HG02759 (cell line): ENCODE results near the gene PASK.

Experiments
- ATAC-seq: cut with Tn5 transposase; IDR thresholded peaks from one replicate; pipeline ENCODE4 v1.9.1; 2021; ENCODE audit warnings: mild to moderate bottlenecking, moderate library complexity; ENCODE audit not compliant: unreplicated experiment

The PASK gene

DNA sequence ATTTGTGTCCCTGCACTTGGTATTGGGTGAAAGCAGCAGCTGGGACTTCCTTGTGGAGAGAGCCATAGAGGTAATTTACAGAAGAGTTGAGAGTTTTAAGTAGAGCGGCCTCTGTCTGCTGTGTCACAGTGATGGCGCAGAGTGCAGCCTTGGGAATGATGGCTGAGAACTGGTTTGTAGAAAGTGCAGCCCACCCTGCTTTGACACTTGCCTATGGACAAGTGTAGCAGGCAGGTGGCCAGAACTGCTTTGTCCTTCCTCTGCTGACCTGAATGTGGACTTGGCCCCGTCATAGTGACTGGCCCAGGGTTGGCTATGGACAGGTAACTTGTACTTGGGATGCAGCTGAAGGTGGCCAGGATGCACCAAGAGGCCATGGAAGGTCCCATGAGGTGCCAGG is 32.9 kb upstream of the PASK start:
- ATAC-seq: no peak

DNA sequence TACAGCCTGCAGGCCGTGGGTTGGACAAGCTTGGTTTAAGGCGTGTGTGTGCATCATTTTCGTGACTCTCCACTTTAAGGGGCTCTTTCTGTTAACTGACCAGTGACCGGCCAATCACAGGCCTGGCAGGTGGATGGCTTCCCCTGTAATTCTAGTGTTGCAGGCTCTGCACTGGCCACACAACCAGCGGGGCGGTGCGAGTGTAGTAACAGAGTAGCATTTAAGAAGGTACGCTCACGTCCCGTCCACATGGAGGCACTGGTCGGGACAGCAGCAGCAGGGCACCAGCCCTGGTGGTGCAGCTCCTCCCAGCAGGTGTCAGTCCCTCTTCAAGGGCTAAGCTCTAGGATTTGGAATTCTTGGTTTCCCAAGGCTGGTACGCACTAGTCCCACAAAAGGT is 31.2 kb upstream of the PASK start:
- ATAC-seq: no peak

DNA sequence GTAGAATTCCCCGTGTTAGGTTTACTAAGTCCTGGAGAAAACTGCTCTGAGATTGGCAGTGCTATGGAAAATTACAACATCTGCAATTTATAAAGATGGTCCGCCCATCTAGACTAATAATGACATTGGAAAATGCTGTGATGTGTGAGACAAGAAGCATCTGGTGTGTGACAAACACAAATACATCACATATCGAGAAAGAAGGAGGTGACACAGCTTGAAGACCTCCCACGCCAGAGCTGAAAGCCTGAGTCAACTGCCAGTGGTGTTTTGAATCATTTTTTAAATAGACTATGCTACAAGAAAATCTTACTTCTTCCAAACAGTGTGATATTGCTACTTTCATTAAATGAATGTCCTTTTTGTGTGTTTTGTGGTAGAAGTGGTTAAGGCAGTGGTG is 30.6 kb upstream of the PASK start:
- ATAC-seq: no peak

DNA sequence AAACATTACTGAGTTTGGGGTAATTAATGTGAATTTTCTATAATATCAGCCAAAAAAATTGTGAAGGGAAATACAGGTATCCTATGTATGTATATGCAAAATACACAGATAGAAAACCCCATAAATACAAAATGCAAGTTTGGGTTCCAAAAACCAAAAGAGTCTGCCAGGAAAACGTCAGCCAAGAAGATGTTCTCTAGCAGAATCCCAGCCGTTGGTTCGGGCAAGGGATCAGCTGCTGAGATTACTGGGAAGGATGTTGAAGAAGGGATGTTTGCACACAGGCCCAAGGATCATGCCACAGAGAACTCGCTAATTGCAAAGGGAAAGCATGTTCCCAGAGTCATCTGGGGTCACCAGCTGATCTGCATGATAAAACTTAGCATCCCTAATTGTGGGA is 29.7 kb upstream of the PASK start:
- no peak for ATAC-seq

DNA sequence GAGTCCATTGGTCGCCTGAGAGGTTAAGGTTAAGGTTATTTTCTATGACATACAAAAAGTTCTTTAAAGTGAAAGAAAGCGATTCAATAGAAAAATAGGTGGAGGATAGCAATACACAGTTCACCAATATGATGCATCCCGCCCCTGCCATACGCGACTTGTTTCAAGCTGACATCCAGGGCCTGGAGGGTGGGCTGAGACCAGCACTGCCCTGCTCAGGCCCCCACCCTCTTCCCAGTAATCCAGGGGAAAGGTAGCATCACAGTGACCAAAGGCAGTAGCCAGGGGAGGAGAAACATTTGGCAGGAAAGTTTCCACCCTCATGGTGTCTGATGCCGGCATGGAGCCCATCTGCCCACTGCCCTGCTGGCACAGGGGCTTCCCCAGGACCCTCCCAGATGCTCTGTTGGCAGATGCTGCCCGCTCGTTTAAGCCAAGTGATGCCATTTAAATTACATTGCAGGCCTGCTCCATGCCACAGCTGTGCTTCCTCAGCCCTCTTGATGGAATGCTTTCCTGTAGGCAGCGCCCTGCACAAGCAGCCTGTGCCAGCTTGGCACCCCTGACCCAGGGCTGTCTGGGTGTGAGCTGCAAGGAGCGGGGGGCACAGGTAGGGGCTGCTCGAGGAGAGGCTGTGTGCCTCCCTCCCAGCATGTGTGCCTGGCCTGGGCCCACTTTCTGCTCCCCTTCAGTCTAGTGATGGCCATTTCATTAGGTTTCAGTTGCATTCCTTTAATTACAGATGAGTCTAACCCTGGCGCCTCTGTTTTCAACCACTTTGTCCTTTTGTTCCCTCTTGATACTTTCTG is 28.5 kb upstream of the PASK start:
- no peak for ATAC-seq

- ATAC-seq: no peak
Observed at GRCh38 chr2:241173557-241173956, 24.3 kb upstream of the PASK start.

DNA sequence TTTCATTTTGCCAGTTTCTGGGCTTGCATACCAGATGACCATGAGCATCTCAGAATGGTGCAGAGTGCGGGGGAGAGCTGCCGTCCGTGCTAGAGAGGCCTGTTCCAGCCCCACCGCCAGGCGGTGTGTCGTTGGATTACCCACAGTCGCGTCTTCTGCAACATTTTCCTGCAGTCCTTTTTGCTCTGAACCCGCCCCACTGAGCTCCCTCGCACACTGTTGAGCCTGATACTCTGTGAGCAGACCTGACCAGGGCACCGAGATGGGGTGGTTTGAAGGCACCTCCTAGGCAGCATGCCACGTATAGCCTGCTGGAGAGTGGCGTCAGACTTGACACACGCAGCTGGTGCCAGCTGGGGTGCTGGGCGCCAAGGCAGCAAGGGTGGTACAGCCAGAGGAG is 19.1 kb upstream of the PASK start:
- no peak for ATAC-seq

DNA sequence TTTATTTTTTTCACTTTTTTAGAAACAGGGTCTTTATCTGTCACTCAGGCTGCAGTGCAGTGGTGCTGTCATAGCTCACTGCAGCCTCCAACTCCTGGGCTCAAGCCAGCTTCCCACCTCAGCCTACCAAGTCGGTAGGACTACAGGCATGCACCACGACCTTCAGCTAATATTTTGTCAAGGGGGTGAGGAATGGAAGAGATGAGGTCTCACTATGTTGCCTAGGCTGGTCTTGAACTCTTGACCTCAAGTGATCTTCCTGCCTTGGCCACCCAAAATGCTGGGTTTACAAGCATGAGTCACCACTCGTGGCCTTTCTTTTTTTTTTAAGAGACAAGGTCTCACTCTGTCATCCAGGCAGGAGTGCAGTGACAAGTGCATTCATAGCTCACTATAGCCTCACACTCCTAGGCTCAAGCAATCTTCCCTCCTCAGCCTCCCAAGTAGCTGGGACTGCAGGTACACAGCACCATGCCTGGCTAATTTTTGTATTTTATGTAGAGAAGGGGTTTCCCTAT is 14.4 kb upstream of the PASK start:
- no peak for ATAC-seq

DNA sequence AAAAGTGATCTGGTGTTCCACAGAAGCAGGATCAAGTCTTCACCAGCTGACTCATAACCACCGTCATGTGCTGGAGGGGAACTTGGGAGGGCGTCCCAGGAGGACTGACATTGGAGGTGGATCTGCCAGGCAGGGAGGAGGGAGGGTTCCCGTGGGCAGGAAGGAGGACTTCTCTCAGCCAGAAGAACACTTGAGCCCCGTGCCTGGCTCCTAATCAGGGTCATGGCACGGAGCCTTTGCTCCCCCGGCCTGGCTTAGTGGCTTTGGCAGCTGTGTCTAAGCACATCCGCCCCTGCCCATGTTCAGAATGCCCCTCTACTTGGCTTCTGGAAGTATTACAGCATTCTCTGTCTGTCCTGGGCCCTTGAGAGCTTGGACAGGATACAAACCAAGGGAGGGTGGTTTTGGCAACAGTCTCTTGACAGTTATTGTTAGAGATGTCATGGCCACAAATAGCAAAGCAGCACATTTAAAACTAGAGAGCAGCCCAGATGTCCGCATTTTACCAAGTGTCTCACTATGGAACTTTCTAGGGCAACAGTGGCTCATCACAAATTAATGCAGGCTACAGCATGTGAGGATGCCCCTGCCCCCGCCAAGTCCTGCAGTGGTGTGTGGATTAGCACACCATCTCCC is 12.5 kb upstream of the PASK start:
- ATAC-seq: no peak

GRCh38 chr2:241160318-241160717 is 11.0 kb upstream of the PASK start:
- no peak for ATAC-seq

DNA sequence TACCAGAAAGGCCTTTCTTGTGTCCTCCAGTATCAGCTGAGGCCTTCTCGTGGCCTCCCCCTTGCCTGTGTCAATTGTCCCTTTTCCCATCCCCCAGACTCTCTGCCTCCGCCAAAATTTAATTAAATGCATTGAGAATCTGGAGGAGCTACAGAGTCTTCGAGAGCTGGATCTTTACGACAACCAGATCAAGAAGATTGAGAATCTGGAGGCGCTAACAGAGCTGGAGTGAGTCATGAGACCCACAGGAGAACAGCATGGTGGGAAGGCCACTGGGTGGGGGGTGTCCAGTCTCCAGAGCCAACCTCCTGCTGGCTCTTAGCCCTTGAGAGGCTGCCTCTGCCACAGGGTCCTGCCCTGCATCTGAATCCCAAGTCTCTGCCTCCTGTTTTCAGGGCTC is 9.8 kb upstream of the PASK start:
- no peak for ATAC-seq

DNA sequence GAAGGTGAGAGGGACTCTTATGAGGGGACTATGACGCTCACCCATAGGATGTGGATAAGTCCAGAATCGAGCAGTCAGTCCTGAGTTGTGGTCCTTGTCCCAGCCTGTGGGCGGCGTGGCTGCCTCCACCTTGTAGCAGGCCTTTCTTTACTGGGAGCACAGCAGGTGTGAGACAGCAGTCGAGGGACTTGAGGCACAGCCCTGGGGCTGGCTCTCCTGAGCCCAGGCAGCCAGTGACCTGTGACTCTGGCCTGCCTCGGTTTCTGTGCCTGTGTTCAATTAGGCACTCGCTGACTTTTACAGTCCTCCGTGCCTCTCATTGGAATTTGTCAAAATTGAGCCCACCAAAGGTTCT is 9.3 kb upstream of the PASK start:
- no peak for ATAC-seq

DNA sequence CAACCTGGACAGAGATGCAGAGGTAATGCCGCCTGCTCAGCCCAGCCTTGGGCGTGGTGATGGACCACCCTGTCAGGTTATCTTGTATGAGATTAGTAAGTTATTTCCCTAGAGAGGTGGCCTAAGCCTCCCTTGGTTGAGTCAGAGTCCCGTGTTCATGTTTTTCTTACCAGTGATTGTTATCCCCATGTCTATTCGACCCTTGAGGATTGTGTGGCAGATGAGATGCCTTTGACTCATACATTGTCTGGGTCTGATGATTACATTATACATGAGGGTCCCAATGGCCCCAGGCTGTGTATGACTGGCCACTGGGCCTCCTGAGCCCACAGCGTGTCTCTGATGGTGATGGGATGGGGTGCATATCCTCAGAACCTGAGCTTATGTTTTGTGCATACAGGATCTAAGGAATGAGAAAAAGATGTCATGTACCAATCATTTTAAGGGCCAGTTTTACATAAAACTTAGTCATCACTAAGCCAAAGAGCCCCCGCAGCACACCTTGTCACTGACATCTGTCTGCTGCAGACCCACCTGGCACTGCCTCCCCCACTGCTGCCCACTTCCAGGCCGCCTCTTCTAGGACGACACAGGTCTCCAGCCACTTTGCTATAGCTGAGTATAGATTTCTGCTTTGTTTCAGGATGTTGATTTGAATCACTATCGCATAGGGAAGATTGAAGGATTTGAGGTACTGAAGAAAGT is 8.7 kb upstream of the PASK start:
- no peak for ATAC-seq

DNA sequence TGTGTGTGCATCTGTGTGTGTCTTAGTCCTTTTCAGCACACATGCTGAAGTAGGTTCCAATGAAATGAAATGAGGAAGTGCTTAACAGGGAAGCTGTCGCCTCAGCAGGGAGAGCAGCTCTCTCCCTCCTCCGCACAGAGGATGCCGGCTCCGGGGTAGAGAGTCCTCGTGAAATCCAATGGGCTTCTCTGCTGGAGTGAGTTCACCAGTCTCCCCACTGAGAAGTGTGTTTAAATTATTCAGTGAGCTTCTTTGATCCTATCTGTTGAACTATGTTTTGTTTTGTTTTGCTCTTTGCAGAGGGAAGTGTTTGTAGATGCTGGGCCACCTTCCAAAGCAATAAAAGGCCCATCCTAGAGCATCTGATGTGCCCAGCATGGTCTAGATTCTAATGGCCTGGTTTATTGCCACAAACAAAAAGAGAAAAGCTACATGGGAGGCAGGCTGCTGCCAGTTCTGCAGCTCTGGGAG is 7.7 kb upstream of the PASK start:
- ATAC-seq: no peak

- ATAC-seq: no peak
Observed at GRCh38 chr2:241155936-241156335, 6.7 kb upstream of the PASK start.

DNA sequence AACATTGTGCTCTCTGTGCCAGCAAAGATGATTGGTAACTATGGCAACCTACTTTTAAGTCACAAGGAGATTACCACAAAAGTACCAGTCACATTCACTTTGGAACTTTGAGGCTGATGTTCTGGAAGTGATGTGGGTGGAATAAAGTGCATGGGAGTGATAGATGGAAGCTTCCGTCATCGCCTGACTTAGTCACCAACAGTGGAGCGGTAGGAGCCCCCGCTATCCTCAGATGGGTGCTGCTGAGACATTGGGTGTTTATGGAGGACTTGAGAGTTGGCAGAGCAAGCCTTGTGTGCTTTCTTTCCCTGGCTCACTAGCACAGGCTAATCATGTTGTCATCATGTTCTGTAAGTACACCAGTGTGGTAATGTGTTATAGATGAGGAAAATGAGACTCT is 5.6 kb upstream of the PASK start:
- no peak for ATAC-seq

DNA sequence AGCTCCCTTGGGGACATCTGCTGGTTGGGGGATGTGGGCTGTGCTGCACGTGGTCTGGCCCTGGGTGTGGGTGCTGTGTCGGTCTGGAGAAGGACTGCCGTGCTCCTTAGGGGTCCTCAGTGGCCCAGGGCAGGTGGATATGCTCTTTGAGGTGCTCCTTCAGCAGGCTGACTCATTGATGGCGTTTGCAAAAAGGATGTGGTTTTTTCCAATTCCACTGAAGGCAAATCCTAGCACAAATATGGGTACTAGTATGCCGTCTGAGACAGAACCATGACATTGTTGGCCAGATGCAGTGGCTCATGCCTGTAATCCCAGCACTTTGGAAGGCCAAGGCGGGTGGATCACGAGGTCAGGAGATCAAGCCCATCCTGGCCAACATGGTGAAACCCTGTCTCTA is 4.3 kb upstream of the PASK start:
- no peak for ATAC-seq

- no peak for ATAC-seq
Observed at GRCh38 chr2:241151934-241152660, 2.8 kb upstream of the PASK start.

DNA sequence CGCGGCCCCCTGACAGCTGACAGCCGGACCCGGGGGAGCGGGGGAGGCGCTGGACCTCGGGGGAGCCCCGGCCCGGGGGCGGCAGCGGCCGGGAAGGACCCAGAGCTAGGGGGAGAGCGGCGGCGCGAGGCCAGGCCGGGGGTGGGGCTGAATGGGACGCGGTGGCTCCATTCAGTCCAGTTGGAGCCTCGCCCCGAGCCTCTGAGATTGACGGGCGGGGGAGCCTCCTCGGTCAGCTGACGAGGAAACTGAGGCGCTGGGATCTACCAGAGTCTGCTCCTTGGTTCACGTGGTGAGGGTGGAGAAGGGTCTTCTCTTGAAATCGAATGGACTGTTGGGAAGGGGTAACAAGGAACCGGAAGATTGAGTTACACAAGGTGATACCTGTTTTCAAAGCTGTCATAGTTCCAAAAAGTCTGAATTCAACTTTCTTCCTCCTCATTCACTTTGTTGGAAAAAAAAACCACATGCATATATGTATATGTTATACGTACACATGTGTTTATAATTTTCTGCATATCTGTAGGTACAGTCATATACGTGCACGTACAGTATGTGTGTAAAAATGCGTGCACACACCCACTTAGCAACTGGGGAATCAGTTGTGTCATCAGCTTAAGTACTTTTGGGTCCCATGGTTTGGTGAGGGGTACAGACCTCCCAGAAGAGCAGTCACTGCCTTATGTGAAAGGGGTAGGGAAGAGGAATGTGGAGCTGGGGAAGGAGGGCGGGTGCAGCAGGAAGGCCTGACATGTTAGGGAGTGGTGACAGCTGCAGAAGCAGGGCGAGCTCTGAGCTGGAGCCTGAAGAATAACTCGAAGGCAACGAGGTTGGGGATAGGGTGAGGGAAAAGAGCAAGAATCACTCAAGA is 1.6 kb upstream of the PASK start:
- ATAC-seq: no peak

GRCh38 chr2:241149925-241150659 is 820 bp upstream of the PASK start, which contains the start of gene PPP1R7:
Gene PPP1R7 (plus strand): TSS chr2:241150467. CDS start chr2:241150496, 29 bp downstream.
- peak; percentile 73 for ATAC-seq
